GM06990 (cell line): ENCODE data around the gene VEGFA.

ENCODE experiments used
- DNase-seq: peaks from one replicate; pipeline ENCODE4 v3.0.0-alpha.2; 2011; ENCODE audit not compliant: insufficient read length; ENCODE audit errors: extremely low read depth
- H3K27me3 ChIP-seq: replicated peaks from 2 replicates; pipeline ENCODE4 v1.6.0; 2011; ENCODE audit warnings: low read length; ENCODE audit not compliant: control insufficient read depth, insufficient read depth
- H3K36me3 ChIP-seq: 2 replicates; pipeline ENCODE4 v1.5.1; 2011; ENCODE audit warnings: low read length; ENCODE audit not compliant: control insufficient read depth, insufficient read depth
- H3K4me3 ChIP-seq: replicated peaks from 2 replicates; pipeline ENCODE4 v1.5.1; 2011; ENCODE audit warnings: low read depth, mild to moderate bottlenecking, control low read depth, low read length
- CTCF ChIP-seq: IDR thresholded peaks from 2 replicates; pipeline ENCODE4 v1.5.1; 2011; ENCODE audit warnings: low read length, control low read depth, mild to moderate bottlenecking, inconsistent platforms; ENCODE audit not compliant: insufficient read depth, poor library complexity, severe bottlenecking

The VEGFA gene

DNA sequence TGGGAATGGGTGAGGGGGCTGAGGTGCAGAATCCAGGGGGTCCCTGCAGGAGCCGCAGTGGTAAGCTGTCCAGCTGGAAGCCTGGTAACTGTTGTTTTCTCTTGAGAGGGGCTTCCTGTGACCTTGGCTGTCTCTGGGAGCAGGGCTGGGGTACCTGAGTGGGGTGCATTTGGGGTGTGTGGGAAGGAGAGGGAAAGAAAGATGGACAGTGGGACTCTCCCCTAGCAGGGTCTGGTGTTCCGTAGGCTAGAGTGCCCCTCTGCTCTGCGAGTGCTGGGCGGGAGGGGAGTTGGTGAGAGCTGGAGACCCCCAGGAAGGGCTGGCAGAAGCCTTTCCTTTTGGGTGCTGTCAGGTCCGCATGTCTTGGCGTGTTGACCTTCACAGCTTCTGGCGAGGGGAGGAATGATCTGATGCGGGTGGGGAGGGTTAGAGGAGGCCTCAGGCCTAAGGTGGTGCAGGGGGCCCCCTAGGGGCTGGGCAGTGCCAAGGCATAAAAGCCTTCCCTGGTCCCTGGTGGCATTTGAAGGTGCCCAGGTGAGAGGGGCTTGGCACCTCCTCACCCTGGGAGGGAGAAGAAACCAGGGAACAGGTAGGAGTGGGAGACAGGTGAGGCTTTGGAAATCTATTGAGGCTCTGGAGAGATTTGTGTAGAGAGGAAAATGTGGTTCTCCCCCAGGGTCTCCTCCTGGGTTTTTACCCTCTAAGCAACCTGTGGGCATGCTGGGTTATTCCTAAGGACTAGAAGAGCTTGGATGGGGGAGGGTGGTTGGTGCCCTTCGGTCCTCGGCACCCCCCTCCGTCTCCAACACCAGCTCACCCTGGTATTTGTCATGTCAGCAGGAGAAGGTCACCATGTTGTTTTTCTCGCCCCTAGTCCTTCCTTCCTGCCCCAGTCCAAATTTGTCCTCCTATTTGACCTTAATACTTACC is 3.3 kb downstream of the VEGFA start:
- H3K4me3 ChIP-seq: peak overlapping the region; percentile 85
- TF ChIP-seq CTCF: peak; percentile 99
- peak; percentile 58 for DNase-seq
- peaks cover 7% of the 10 kb centered on the region for H3K36me3 ChIP-seq
- H3K27me3 ChIP-seq: no peaks in the 10 kb centered on the region

DNA sequence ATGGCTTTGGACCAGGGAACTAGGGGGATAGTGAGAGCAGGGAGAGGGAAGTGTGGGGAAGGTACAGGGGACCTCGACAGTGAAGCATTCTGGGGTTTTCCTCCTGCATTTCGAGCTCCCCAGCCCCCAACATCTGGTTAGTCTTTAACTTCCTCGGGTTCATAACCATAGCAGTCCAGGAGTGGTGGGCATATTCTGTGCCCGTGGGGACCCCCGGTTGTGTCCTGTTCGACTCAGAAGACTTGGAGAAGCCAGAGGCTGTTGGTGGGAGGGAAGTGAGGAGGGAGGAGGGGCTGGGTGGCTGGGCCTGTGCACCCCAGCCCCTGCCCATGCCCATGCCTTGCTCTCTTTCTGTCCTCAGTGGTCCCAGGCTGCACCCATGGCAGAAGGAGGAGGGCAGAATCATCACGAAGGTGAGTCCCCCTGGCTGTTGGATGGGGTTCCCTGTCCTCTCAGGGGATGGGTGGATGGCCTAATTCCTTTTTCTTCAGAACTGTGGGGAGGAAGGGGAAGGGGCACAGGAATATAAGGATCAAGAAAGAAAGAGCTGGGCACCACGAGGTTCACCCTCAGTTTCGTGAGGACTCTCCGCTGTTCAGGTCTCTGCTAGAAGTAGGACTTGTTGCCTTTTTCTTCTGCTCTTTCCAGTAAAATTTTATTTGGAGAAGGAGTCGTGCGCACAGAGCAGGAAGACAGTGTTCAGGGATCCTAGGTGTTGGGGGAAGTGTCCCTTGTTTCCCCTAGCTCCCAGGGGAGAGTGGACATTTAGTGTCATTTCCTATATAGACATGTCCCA is 4.2 kb downstream of the VEGFA start:
- H3K4me3 ChIP-seq: peak overlapping the region; percentile 85

GRCh38 chr6:43774776-43775534 is 4.9 kb downstream of the VEGFA start:
- peaks cover 14% of the 10 kb centered on the region for H3K36me3 ChIP-seq
- peak overlapping the region; percentile 9; the same call in 1 of the 2 replicates for H3K4me3 ChIP-seq
- DNase-seq: peak; percentile 61
- no peaks in the 10 kb centered on the region for H3K27me3 ChIP-seq
- peak; percentile 94 for TF ChIP-seq CTCF

More for the DNA sequence above, 4.2 kb downstream of the VEGFA start:
- Histone ChIP-seq H3K27me3 (no peaks in the 10 kb centered on the region), H3K36me3 (peaks cover 9% of the 10 kb centered on the region)
- no peak for DNase-seq
- TF ChIP-seq CTCF: no peak

DNA sequence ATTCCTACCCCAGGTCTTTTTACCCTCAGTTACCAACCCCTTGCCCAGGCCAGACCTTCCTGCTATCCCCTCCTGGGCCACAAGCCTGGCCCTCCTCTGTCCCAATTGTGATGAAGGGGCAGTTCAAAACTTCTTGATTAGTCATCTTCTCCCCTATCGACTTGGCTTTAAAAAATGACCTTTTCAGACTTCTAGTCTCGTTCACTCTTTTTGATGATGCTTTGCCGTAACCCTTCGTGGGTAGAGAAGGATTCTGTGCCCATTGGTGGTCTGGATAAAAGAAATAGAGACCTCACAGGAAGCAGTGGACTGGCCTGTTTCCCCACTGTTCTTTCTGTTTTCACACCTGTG is 5.5 kb downstream of the VEGFA start:
- Histone ChIP-seq H3K36me3 (peaks cover 19% of the 10 kb centered on the region), H3K4me3 (no peak overlapping the region), H3K27me3 (no peaks in the 10 kb centered on the region)
- TF ChIP-seq CTCF: no peak
- no peak for DNase-seq

- H3K27me3 ChIP-seq: no peaks in the 10 kb centered on the region
- TF ChIP-seq CTCF: no peak
- no peak overlapping the region for H3K4me3 ChIP-seq
- peaks cover 25% of the 10 kb centered on the region for H3K36me3 ChIP-seq
- DNase-seq: no peak
These were observed 6.2 kb downstream of the VEGFA start for GRCh38 chr6:43776115-43776798.
